GM12874 (cell line): ENCODE data around the gene WWC2.

Source experiments
- CTCF ChIP-seq: IDR thresholded peaks from 2 replicates; pipeline ENCODE4 v1.5.1; 2011; ENCODE audit warnings: low read depth, mild to moderate bottlenecking, control low read depth, low read length, moderate library complexity; ENCODE audit not compliant: insufficient read depth

The WWC2 gene

GRCh38 chr4:183155450-183156184, 56.6 kb downstream of the WWC2 start:
- no peak for TF ChIP-seq CTCF

GRCh38 chr4:183157215-183157614, 58.2 kb downstream of the WWC2 start:
- no peak for TF ChIP-seq CTCF

GRCh38 chr4:183158062-183158461, 59.0 kb downstream of the WWC2 start:
- TF ChIP-seq CTCF: no peak

- no peak for TF ChIP-seq CTCF
Observed at GRCh38 chr4:183161630-183162029, 62.6 kb downstream of the WWC2 start.

- TF ChIP-seq CTCF: no peak
Observed at GRCh38 chr4:183163135-183163534, 64.1 kb downstream of the WWC2 start.

GRCh38 chr4:183164963-183165362, 65.9 kb downstream of the WWC2 start:
- TF ChIP-seq CTCF: no peak

- no peak for TF ChIP-seq CTCF
Observed at GRCh38 chr4:183165376-183165775, 66.3 kb downstream of the WWC2 start.

GRCh38 chr4:183170894-183171293, 71.8 kb downstream of the WWC2 start:
- no peak for TF ChIP-seq CTCF
